HepG2 (cell line): ENCODE data around the gene SH3YL1. TPM values are rescaled to one million over a fixed set of nuclear protein-coding genes. Genes with fewer than 3 reads are reported as not detected.
A peak's percentile ranks its signal among the peaks of the same experiment; 100 is the strongest.

Source experiments
- ATAD3A ChIP-seq: sonication (generic); formaldehyde crosslinking; IDR thresholded peaks from 2 replicates; pipeline ENCODE4 v1.4.0; 2020; ENCODE audit warnings: missing genetic modification reagents
- CBFB ChIP-seq: sonication (generic); formaldehyde crosslinking; IDR thresholded peaks from 2 replicates; pipeline ENCODE4 v1.4.0; 2020; ENCODE audit warnings: missing genetic modification reagents
- FLYWCH1 ChIP-seq: sonication (generic); formaldehyde crosslinking; IDR thresholded peaks from 2 replicates; pipeline ENCODE4 v1.8.1; 2023; ENCODE audit warnings: mild to moderate bottlenecking, missing genetic modification reagents
- FOXO1 ChIP-seq: sonication (generic); formaldehyde crosslinking; IDR thresholded peaks from 2 replicates; pipeline ENCODE4 v1.4.0; 2020; ENCODE audit warnings: missing genetic modification reagents
- NFRKB ChIP-seq: fragments of 450-650 bp; IDR thresholded peaks from 2 replicates; pipeline ENCODE4 v1.6.1; 2017
- PAWR ChIP-seq: sonication (generic); formaldehyde crosslinking; IDR thresholded peaks from 2 replicates; pipeline ENCODE4 v1.4.0; 2020; ENCODE audit warnings: missing genetic modification reagents, mild to moderate bottlenecking, borderline replicate concordance
- SP5 ChIP-seq: IDR thresholded peaks from 2 replicates; pipeline ENCODE4 v1.6.1; 2016; ENCODE audit warnings: low read depth, borderline replicate concordance
- TBX2 ChIP-seq: sonication (generic); formaldehyde crosslinking; IDR thresholded peaks from 2 replicates; pipeline ENCODE4 v1.5.0; 2020; ENCODE audit warnings: missing genetic modification reagents, mild to moderate bottlenecking, borderline replicate concordance
- ZFP36L2 ChIP-seq: sonication (generic); formaldehyde crosslinking; IDR thresholded peaks from 2 replicates; pipeline ENCODE4 v1.4.0; 2020; ENCODE audit warnings: missing genetic modification reagents
- ZNF225 ChIP-seq: sonication (generic); formaldehyde crosslinking; IDR thresholded peaks from 2 replicates; pipeline ENCODE4 v1.4.0; 2020; ENCODE audit warnings: mild to moderate bottlenecking, missing genetic modification reagents
- ZNF296 ChIP-seq: sonication (generic); formaldehyde crosslinking; conservative IDR thresholded peaks from 2 replicates; pipeline ENCODE4 v1.5.0; 2020; ENCODE audit warnings: mild to moderate bottlenecking, missing genetic modification reagents
- ZNF367 ChIP-seq: sonication (generic); formaldehyde crosslinking; IDR thresholded peaks from 2 replicates; pipeline ENCODE4 v1.4.0; 2020; ENCODE audit warnings: missing genetic modification reagents, borderline replicate concordance
- ZNF557 ChIP-seq: sonication (generic); formaldehyde crosslinking; IDR thresholded peaks from 2 replicates; pipeline ENCODE4 v1.4.0; 2020; ENCODE audit warnings: missing genetic modification reagents
- polyA plus RNA-seq, 8 experiments: library from polyadenylated mRNA; depleted of rRNA in 3 of 8; stranded (reverse) in 7 of 8; unstranded in 1 of 8; fragments of >200 nt; fragmentation: Illumina TruSeq in 4 of 8; extraction: Trizol in 4 of 8; gene quantifications; 2 replicates each; pipeline versions ENCODE4 v1.2.1 to v1.2.3, GENCODE V29; 2011 to 2016; ENCODE audit warnings: low read depth in 4 of 8, missing spikeins in 1 of 8, mixed read lengths in 1 of 8; ENCODE audit not compliant: insufficient read depth in 1 of 8
- total RNA-seq, 5 experiments: library from RNA; depleted of rRNA; stranded (reverse); fragments of >200 nt; fragmentation: Illumina TruSeq; extraction: Trizol; gene quantifications; 2 replicates each; pipeline ENCODE4 v1.2.3, GENCODE V29; 2016; ENCODE audit warnings: low read depth in 1 of 5
- TF ChIP-seq, protein P1 (sequence below): sonication (generic); formaldehyde crosslinking; IDR thresholded peaks from 2 replicates; pipeline ENCODE4 v1.5.1; 2020; ENCODE audit warnings: mild to moderate bottlenecking, missing genetic modification reagents, moderate library complexity
- TF ChIP-seq, protein P2 (sequence below): sonication (generic); formaldehyde crosslinking; IDR thresholded peaks from 2 replicates; pipeline ENCODE4 v1.4.0; 2020; ENCODE audit warnings: mild to moderate bottlenecking, missing genetic modification reagents
- TF ChIP-seq, protein P3 (sequence below): sonication (generic); formaldehyde crosslinking; IDR thresholded peaks from 2 replicates; pipeline ENCODE4 v1.5.0; 2020; ENCODE audit warnings: mild to moderate bottlenecking, missing genetic modification reagents, moderate library complexity
- TF ChIP-seq, protein P4 (sequence below): sonication (generic); formaldehyde crosslinking; IDR thresholded peaks from 2 replicates; pipeline ENCODE4 v1.8.1; 2022; ENCODE audit warnings: mild to moderate bottlenecking, missing genetic modification reagents
- TF ChIP-seq, protein P5 (sequence below): sonication (generic); formaldehyde crosslinking; IDR thresholded peaks from 2 replicates; pipeline ENCODE4 v1.4.0; 2020; ENCODE audit warnings: missing genetic modification reagents, borderline replicate concordance

SH3YL1 gene
- total and polyA plus RNA-seq, 2 of the 13 experiments (the other 11 are each of a cell fraction or from before 2014, with no cell fraction given) = 13.0 to 48.2 TPM

DNA sequence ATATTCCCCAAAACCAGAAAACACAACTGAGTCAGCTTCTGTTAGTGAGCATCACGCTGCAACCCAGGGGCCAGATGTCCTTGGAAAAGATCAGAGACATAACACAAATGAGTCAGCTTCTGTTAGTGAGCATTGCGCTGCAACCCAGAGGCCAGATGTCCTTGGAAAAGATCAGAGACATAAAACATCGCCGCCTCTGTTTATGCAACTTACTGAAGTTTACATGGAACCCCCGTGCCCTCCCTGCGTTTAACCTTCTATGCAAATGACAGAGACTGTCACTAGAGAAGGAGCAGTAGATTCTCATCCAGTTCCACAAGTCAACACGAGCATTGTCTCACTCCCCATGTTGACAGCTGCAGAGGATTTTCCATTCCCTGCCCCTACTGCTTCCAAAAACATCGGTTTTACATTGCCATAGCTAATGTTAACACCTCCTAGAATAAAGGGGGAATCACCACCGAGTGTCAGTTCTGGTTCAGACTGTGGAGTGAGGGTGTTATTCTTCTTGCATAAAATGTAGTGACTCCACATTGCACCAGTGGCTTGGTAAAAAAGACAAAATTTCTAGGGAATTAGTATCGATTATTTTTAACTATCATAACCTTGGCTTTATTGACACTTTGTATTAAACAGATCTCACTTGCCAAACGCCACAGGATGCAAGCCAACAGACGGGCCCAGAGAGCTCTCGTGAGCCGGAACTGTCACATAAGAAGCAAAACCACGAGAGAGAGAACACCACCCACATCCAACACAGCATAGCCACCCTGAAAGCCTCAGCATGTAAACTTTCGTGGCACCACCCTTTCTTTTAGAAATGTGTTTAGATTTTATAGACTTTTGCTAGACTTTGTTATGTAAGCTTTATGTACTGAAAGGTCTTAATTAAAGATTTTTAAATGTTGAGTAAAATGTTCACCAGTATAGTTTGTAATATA, 87.7 kb downstream of the SH3YL1 start (continued):
- TF ChIP-seq, protein P1, sequence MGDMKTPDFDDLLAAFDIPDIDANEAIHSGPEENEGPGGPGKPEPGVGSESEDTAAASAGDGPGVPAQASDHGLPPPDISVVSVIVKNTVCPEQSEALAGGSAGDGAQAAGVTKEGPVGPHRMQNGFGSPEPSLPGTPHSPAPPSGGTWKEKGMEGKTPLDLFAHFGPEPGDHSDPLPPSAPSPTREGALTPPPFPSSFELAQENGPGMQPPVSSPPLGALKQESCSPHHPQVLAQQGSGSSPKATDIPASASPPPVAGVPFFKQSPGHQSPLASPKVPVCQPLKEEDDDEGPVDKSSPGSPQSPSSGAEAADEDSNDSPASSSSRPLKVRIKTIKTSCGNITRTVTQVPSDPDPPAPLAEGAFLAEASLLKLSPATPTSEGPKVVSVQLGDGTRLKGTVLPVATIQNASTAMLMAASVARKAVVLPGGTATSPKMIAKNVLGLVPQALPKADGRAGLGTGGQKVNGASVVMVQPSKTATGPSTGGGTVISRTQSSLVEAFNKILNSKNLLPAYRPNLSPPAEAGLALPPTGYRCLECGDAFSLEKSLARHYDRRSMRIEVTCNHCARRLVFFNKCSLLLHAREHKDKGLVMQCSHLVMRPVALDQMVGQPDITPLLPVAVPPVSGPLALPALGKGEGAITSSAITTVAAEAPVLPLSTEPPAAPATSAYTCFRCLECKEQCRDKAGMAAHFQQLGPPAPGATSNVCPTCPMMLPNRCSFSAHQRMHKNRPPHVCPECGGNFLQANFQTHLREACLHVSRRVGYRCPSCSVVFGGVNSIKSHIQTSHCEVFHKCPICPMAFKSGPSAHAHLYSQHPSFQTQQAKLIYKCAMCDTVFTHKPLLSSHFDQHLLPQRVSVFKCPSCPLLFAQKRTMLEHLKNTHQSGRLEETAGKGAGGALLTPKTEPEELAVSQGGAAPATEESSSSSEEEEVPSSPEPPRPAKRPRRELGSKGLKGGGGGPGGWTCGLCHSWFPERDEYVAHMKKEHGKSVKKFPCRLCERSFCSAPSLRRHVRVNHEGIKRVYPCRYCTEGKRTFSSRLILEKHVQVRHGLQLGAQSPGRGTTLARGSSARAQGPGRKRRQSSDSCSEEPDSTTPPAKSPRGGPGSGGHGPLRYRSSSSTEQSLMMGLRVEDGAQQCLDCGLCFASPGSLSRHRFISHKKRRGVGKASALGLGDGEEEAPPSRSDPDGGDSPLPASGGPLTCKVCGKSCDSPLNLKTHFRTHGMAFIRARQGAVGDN (CRISPR knock-in tag) = no peak
- TF ChIP-seq FLYWCH1 (CRISPR knock-in tag) (no peak), TBX2 (CRISPR knock-in tag) (peak; percentile 99), ATAD3A (CRISPR knock-in tag) (no peak), ZFP36L2 (CRISPR knock-in tag) (no peak), SP5 (peak; percentile 92), ZNF557 (CRISPR knock-in tag) (peak; percentile 61; the same call in 1 of the 2 replicates), ZNF296 (CRISPR knock-in tag) (no peak), CBFB (CRISPR knock-in tag) (peak; percentile 64; the same call in 1 of the 2 replicates), PAWR (no peak), ZNF367 (CRISPR knock-in tag) (no peak), FOXO1 (CRISPR knock-in tag) (peak; percentile 99), NFRKB (no peak), ZNF225 (CRISPR knock-in tag) (no peak)
- TF ChIP-seq, protein P2, sequence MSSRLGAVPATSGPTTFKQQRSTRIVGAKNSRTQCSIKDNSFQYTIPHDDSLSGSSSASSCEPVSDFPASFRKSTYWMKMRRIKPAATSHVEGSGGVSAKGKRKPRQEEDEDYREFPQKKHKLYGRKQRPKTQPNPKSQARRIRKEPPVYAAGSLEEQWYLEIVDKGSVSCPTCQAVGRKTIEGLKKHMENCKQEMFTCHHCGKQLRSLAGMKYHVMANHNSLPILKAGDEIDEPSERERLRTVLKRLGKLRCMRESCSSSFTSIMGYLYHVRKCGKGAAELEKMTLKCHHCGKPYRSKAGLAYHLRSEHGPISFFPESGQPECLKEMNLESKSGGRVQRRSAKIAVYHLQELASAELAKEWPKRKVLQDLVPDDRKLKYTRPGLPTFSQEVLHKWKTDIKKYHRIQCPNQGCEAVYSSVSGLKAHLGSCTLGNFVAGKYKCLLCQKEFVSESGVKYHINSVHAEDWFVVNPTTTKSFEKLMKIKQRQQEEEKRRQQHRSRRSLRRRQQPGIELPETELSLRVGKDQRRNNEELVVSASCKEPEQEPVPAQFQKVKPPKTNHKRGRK = no peak
- TF ChIP-seq, protein P3, sequence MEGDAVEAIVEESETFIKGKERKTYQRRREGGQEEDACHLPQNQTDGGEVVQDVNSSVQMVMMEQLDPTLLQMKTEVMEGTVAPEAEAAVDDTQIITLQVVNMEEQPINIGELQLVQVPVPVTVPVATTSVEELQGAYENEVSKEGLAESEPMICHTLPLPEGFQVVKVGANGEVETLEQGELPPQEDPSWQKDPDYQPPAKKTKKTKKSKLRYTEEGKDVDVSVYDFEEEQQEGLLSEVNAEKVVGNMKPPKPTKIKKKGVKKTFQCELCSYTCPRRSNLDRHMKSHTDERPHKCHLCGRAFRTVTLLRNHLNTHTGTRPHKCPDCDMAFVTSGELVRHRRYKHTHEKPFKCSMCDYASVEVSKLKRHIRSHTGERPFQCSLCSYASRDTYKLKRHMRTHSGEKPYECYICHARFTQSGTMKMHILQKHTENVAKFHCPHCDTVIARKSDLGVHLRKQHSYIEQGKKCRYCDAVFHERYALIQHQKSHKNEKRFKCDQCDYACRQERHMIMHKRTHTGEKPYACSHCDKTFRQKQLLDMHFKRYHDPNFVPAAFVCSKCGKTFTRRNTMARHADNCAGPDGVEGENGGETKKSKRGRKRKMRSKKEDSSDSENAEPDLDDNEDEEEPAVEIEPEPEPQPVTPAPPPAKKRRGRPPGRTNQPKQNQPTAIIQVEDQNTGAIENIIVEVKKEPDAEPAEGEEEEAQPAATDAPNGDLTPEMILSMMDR (CRISPR knock-in tag) = no peak; the same call in 1 of the 2 replicates
- TF ChIP-seq, protein P4, sequence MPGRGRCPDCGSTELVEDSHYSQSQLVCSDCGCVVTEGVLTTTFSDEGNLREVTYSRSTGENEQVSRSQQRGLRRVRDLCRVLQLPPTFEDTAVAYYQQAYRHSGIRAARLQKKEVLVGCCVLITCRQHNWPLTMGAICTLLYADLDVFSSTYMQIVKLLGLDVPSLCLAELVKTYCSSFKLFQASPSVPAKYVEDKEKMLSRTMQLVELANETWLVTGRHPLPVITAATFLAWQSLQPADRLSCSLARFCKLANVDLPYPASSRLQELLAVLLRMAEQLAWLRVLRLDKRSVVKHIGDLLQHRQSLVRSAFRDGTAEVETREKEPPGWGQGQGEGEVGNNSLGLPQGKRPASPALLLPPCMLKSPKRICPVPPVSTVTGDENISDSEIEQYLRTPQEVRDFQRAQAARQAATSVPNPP (CRISPR knock-in tag) = no peak
- TF ChIP-seq, protein P5, sequence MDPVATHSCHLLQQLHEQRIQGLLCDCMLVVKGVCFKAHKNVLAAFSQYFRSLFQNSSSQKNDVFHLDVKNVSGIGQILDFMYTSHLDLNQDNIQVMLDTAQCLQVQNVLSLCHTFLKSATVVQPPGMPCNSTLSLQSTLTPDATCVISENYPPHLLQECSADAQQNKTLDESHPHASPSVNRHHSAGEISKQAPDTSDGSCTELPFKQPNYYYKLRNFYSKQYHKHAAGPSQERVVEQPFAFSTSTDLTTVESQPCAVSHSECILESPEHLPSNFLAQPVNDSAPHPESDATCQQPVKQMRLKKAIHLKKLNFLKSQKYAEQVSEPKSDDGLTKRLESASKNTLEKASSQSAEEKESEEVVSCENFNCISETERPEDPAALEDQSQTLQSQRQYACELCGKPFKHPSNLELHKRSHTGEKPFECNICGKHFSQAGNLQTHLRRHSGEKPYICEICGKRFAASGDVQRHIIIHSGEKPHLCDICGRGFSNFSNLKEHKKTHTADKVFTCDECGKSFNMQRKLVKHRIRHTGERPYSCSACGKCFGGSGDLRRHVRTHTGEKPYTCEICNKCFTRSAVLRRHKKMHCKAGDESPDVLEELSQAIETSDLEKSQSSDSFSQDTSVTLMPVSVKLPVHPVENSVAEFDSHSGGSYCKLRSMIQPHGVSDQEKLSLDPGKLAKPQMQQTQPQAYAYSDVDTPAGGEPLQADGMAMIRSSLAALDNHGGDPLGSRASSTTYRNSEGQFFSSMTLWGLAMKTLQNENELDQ (CRISPR knock-in tag) = no peak
